HG02610 (cell line): ENCODE measurements around the gene PAM16.

Experiments
- ATAC-seq: cut with Tn5 transposase; IDR thresholded peaks from one replicate; pipeline ENCODE4 v1.9.1; 2021; ENCODE audit warnings: mild to moderate bottlenecking, moderate library complexity; ENCODE audit not compliant: unreplicated experiment

PAM16 gene

GRCh38 chr16:4307215-4308037 is 43.7 kb downstream of the PAM16 start:
- ATAC-seq = peak; percentile 91

GRCh38 chr16:4306470-4307214 is 44.5 kb downstream of the PAM16 start:
- ATAC-seq = no peak

GRCh38 chr16:4303973-4304372 is 47.1 kb downstream of the PAM16 start:
- ATAC-seq = no peak

GRCh38 chr16:4301968-4302367 is 49.2 kb downstream of the PAM16 start:
- no peak for ATAC-seq

- no peak for ATAC-seq
Measured at GRCh38 chr16:4301177-4301576, 49.9 kb downstream of the PAM16 start.

GRCh38 chr16:4298761-4299522 is 52.2 kb downstream of the PAM16 start:
- ATAC-seq = no peak

- ATAC-seq = no peak
Measured at GRCh38 chr16:4297480-4297879, 53.6 kb downstream of the PAM16 start.

GRCh38 chr16:4295581-4295980 is 55.5 kb downstream of the PAM16 start:
- no peak for ATAC-seq

GRCh38 chr16:4293822-4294457 is 57.2 kb downstream of the PAM16 start:
- no peak for ATAC-seq

- no peak for ATAC-seq
Measured at GRCh38 chr16:4293181-4293716, 57.9 kb downstream of the PAM16 start.

- no peak for ATAC-seq
Measured at GRCh38 chr16:4291699-4292098, 59.4 kb downstream of the PAM16 start.
